ENCODE results near the gene HAUS3. TPM values are rescaled to one million over a fixed set of nuclear protein-coding genes. Genes with fewer than 3 reads are reported as not detected.
"Not testable (repeated sequence)": the region's sequence is repeated elsewhere in the genome, so short reads cannot be mapped to it uniquely, and the experiment has no call there.

Gene HAUS3
- polyA plus RNA-seq, 12 donors: 11.2 to 21.3 (median 14.3) TPM; not detected in 1

GRCh38 chr4:2277956-2278355 is 36.0 kb upstream of the HAUS3 start:
- DNase-seq: no peak

DNA sequence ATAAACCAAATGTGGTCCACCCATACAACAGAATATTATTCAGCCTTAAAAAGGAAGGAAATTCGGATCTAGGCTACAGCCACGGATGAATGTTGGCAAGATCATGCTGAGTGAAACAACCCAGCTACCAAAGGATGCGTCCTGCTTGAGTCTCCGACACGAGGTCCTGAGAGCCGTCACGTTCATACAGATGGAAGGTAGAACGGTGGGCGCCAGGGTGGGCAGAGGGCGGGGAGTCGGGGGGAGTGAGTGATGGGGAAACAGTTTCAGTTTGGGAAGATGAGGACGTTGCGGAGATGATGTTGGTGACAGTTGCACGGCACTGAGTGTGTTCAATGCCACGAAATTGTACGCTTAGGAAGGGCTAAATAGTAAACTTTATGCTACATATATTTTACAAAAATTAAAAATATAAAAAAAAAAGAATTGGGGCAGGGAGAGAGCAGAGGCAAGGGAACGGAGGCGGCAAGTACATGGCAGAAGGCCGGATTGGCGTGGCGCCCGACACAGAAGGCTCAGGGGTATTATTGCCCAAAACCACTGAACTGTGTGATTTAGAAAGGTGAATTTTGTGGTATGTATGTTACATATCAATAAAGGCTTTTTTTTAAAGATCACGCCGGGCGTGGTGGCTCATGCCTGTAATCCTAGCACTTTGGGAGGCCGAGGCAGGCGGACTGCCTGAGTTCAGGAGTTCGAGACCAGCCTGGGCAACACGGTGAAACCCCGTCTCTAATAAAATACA is 34.8 kb upstream of the HAUS3 start:
- DNase-seq: no peak

- no peak for DNase-seq
These were observed 33.8 kb upstream of the HAUS3 start for GRCh38 chr4:2275546-2276251.

DNA sequence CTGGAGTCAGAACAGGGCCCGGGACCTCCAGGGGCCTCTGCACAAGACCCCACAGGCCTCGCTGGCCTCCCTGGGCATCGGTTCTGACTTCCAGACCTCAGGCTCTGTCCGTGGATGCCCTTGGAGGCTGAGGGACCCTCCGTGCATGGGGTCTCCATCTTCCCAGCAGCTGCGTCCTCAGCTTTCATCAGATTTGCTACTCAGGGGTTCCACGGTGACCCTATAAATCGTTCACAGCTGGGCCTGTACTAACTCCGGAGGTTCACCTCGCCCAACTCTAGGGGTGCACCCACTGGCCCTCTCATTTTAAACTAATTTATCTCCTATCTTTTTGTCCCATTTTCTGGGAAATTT is 33.1 kb upstream of the HAUS3 start:
- not testable (repeated sequence) for DNase-seq

- no peak for DNase-seq
These were observed 32.6 kb upstream of the HAUS3 start for GRCh38 chr4:2274320-2275043.

- DNase-seq: no peak
These were observed 31.9 kb upstream of the HAUS3 start for GRCh38 chr4:2273657-2274319.

GRCh38 chr4:2273221-2273620 is 31.3 kb upstream of the HAUS3 start:
- DNase-seq: no peak

DNA sequence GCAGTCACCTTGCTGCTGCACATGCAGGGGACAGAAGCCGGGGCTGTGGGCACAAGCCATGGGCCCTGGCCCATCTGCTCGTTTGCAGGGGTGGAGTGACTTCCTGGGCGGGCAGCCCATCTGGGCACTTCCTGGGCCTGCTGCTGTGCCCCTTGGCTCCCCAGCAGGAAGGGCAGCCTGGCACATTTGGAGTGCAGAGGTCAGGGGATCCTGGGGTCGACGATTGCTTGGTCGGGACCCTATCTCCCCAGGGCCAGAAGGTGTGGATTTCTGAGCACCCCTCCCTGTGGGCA is 30.9 kb upstream of the HAUS3 start:
- no peak for DNase-seq

- no peak for DNase-seq
These were observed 30.3 kb upstream of the HAUS3 start for GRCh38 chr4:2272026-2272827.

- no peak for DNase-seq
These were observed 29.5 kb upstream of the HAUS3 start for GRCh38 chr4:2271279-2272025.

DNA sequence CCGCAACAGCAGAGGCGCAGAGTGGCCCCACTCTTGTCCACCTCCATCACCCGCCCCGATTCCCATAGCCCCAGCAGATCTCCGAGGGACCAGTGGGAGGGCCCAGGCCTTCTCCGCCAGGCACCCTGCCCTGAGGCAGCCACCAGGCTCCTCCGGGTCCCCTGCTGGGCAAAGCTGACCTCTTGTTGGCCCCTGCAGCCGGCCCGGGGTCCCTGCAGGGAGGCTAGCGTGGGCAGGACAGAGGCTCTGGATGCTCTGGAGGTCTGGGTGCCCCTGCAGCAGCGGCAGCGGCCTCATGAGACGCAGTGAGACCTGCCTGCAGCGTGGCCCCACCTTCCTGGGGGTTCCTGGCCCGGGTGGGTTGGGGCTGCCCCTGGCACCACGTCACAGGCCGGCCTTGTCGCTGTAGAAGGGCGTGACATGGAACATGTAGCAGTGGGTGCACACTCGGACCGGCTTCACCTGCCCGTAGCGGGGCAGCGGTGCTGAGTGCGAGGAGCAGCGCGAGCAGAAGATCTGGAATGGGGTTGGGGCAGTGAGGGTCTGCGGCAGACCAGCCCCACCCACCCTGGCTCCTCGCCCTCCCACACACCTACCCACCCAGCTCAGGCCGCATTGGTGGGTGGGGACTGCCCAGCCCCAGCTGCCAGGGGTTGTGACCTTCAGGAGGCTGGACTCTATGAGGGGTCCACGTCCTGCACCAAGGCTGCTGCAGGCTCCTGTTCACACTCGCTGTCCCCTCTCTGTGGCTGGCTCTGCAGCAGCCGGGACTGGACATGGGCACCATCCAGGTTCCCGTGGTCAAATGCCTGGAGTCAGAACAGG is 28.6 kb upstream of the HAUS3 start:
- no peak for DNase-seq

GRCh38 chr4:2269618-2270163 is 27.8 kb upstream of the HAUS3 start:
- DNase-seq: no peak

DNA sequence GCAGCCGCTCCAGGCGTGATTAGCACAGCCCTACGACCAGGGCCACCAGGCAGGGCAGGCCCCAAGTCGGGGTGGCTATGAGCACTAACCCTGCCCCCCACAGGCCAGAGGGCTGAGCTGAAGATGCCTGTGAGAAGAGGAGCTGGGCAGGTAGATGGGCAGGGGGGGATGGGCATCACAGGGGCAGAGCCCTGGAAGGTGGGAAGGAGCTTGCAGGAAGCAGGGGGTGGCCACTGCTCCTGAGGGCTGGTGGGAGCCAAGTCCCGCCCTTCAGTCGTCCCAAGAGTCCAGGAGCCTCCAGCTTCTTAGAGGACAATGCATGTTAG is 27.2 kb upstream of the HAUS3 start:
- DNase-seq: no peak

DNA sequence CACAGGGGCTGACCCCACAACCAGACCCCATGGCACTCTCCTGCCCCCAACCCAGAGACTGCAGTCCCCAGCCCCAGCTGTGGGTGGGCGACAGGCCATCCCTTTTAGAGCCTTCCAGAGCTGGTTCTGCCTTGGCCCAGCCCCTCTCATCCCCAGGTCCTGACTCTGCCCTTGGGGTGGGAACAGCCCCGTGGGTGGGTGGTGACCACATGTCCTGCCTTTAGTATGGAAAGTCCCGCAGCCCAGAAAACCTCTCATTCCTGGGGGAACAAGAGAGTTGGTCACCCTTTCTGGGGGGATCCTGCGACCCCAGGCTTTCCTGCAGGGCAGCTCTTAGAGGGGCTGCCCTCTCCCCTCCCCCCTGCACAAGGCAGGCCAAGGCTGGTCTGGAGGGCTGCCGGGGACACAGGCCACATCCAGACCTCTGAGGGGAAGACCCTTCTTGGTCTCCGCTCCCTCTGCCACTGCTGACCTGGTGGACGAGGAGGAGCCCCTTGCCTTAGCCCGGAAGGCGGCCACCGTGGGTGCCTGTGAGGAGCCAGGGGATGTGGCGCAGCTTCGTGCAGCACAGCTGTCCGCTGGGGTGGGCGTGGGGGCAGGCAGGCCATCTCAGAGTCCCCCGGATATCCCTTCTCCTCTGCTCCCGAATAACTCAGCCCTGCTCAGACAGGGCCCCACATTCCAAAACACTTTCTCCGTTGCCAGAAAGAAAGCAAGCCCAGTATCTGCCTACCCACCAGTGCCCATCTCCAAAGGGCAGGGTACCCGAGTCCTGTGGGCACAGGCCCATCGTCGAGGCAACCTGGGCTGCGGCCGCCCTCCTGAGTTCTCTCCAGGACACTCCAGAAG is 26.7 kb upstream of the HAUS3 start:
- DNase-seq: no peak

- no peak for DNase-seq
These were observed 25.9 kb upstream of the HAUS3 start for GRCh38 chr4:2267841-2268240.

- DNase-seq: no peak
These were observed 25.4 kb upstream of the HAUS3 start for GRCh38 chr4:2267320-2267811.

DNA sequence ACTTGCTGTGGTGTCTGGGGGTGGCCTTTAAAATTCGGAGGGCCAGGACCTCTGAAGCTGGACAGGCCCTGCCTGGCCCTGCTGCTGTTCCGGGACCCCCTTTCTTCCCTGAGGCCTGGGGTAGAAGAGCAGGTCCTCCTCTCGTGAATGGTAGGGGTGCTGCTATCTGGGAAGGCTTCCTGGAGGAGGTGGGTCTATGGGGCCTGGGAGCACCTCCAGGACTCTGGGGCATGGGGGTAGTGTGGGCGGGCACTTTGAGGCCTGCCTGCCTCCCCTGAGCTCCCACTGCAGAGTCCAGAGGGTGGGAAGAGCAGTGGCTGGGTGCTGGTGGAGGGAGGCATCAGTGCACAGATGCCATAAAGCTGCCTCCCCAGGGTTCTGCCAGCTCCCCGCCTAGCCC is 24.9 kb upstream of the HAUS3 start:
- DNase-seq: no peak

DNA sequence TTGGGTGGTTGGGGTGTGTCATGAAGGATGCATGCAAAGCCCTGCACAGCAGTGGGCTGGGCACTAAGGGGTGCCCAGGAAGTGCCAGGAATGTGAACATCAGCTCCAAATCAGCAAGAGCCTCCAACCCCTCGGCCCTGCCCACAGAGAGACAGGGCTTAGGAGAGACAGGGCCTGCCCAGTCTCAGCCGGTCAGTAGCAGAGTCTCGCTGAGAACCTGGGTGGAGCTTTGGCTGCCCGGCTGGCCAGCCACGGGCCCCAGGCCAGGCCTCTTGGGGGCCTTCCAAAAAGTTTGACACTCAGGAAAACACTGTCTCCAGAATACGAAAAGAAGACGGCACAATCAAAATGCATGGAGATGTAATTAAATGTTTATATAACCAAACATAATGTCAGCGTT is 24.3 kb upstream of the HAUS3 start:
- DNase-seq: peak; percentile 67

Measured in muscle of arm (tissue), 12 donors.